Measurements from ENCODE around the gene UPK3B.
"Not testable (repeated sequence)": the region's sequence is repeated elsewhere in the genome, so short reads cannot be mapped to it uniquely, and the experiment has no call there.

The UPK3B gene

GRCh38 chr7:76509931-76510877 is at the start of gene UPK3B:
UPK3B (plus strand) TSS chr7:76510552; CDS start chr7:76510653, 101 bp downstream.
- H3K79me2 ChIP-seq (ENCODE audit: insufficient read depth, low read length), result no peaks in the 10 kb centered on the region
- H3K4me3 ChIP-seq (ENCODE audit: low read depth in 1 of 2, low read length in 2 of 2), result no peak within 1 kb of the TSS
- no peaks in the 10 kb centered on the region for H3K27me3 ChIP-seq (ENCODE audit: insufficient read depth, low read length, poor library complexity)
- no peak for TF ChIP-seq EZH2 (IDR thresholded peaks at IDR 0.05; ENCODE audit: borderline replicate concordance, low read depth, low read length, severe bottlenecking)
- TF ChIP-seq, protein P1, sequence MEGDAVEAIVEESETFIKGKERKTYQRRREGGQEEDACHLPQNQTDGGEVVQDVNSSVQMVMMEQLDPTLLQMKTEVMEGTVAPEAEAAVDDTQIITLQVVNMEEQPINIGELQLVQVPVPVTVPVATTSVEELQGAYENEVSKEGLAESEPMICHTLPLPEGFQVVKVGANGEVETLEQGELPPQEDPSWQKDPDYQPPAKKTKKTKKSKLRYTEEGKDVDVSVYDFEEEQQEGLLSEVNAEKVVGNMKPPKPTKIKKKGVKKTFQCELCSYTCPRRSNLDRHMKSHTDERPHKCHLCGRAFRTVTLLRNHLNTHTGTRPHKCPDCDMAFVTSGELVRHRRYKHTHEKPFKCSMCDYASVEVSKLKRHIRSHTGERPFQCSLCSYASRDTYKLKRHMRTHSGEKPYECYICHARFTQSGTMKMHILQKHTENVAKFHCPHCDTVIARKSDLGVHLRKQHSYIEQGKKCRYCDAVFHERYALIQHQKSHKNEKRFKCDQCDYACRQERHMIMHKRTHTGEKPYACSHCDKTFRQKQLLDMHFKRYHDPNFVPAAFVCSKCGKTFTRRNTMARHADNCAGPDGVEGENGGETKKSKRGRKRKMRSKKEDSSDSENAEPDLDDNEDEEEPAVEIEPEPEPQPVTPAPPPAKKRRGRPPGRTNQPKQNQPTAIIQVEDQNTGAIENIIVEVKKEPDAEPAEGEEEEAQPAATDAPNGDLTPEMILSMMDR (IDR thresholded peaks at IDR 0.05; ENCODE audit: borderline replicate concordance, extremely low read depth, low read length, poor library complexity, severe bottlenecking), result peak; percentile 6
- peaks cover 11% of the 10 kb centered on the region for H3K36me3 ChIP-seq (ENCODE audit: insufficient read depth, low read length)
- H3K4me1 ChIP-seq (ENCODE audit: insufficient read depth, low read length), result no peaks in the 10 kb centered on the region
- H4K20me1 ChIP-seq (ENCODE audit: insufficient read depth, low read length), result no peaks in the 10 kb centered on the region; the same call in none of the 2 replicates
- DNase-seq, result peak; percentile 39
- no peak within 1 kb of the TSS for H2AFZ ChIP-seq (ENCODE audit: low read depth, low read length)
- no peak within 1 kb of the TSS for H3K27ac ChIP-seq (ENCODE audit: low read length)
- H3K4me2 ChIP-seq (ENCODE audit: insufficient read depth, low read length), result no peak within 1 kb of the TSS
- ATAC-seq (ENCODE audit: insufficient read depth, low read depth), result peak; percentile 53; the same call in 2 of the 3 replicates
- no peak within 1 kb of the TSS for H3K9ac ChIP-seq (ENCODE audit: low read depth, low read length)
- no peaks in the 10 kb centered on the region for H3K9me3 ChIP-seq (ENCODE audit: insufficient read depth, low read length, severe bottlenecking)

DNA sequence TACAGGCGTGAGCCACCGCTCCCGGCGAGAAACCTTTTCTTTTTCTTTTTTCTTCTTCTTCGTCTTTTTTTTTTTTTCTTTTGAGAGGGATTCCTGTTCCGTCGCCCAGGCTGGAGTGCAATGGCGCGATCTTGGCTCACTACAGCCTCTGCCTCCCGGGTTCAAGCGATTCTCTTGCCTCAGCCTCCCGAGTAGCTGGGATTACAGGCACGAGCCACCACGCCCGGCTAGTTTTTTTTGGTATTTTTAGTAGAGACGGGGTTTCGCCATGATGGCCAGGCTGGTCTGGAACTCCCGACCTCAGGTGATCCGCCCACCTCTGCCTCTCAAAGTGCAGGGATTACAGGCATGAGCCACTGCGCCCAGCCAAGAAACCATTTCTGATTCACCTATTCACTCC is 49.6 kb upstream of the UPK3B start:
- not testable (repeated sequence) for H3K9me3 ChIP-seq (ENCODE audit: insufficient read depth, low read length, severe bottlenecking); H3K27ac ChIP-seq (ENCODE audit: low read length); H2AFZ ChIP-seq (ENCODE audit: low read depth, low read length); H3K79me2 ChIP-seq (ENCODE audit: insufficient read depth, low read length); H3K4me2 ChIP-seq (ENCODE audit: insufficient read depth, low read length); DNase-seq; H3K9ac ChIP-seq (ENCODE audit: low read depth, low read length); H3K36me3 ChIP-seq (ENCODE audit: insufficient read depth, low read length); H3K27me3 ChIP-seq (ENCODE audit: insufficient read depth, low read length, poor library complexity); H3K4me3 ChIP-seq (ENCODE audit: low read depth in 1 of 2, low read length in 2 of 2); H4K20me1 ChIP-seq (ENCODE audit: insufficient read depth, low read length); H3K4me1 ChIP-seq (ENCODE audit: insufficient read depth, low read length); ATAC-seq (ENCODE audit: insufficient read depth, low read depth)

DNA sequence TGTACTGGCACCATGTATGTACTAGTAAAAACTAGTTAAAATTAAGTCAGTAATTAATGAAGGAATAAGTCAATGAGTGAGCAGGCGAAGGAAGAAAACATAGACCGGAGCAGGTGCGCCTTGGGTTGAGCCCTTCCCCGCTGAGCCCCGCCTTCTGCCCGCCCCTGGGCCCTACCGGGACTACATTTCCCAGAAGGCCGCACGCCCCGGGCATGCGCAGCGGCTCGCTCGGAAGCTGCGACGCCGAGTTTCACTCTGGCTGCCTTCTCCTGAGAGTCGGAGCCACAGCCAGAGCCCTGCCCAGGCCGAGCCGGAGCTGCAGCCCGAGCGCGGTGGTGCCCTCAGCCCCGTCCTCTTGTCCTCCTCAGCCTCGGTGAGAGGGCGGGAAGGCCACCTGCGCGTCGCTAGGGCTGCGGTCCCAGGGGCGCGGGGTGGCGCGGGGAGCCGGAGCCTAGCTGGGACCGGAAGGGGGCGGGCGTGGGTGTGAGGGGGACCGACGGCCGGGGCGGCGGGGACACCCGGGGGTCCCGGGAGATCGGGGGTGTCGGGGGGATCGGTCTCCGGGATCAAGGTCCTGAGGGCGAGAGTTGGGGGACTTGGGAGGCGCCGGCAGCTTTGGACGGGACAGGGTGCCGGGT is 48.8 kb upstream of the UPK3B start, which contains the start of gene DTX2:
TSS of gene DTX2 (plus strand) at position 246 of the 638 bp plus-strand sequence. CDS start 18,801 bp downstream, outside the sequence.
- peak within 1 kb of the TSS; percentile 50 for H3K9ac ChIP-seq (ENCODE audit: low read depth, low read length)
- not testable (repeated sequence) for H3K4me2 ChIP-seq (ENCODE audit: insufficient read depth, low read length)
- ATAC-seq (ENCODE audit: insufficient read depth, low read depth), result peak; percentile 97

GRCh38 chr7:76462271-76462882 is 48.0 kb upstream of the UPK3B start:
- DNase-seq; H3K27ac ChIP-seq (ENCODE audit: low read length); H3K4me2 ChIP-seq (ENCODE audit: insufficient read depth, low read length); H3K4me3 ChIP-seq (ENCODE audit: low read depth in 1 of 2, low read length in 2 of 2); H3K36me3 ChIP-seq (ENCODE audit: insufficient read depth, low read length); H2AFZ ChIP-seq (ENCODE audit: low read depth, low read length); ATAC-seq (ENCODE audit: insufficient read depth, low read depth); H4K20me1 ChIP-seq (ENCODE audit: insufficient read depth, low read length); H3K9ac ChIP-seq (ENCODE audit: low read depth, low read length); H3K27me3 ChIP-seq (ENCODE audit: insufficient read depth, low read length, poor library complexity); H3K79me2 ChIP-seq (ENCODE audit: insufficient read depth, low read length); H3K4me1 ChIP-seq (ENCODE audit: insufficient read depth, low read length); H3K9me3 ChIP-seq (ENCODE audit: insufficient read depth, low read length, severe bottlenecking): not testable (repeated sequence)

More for the DNA sequence above, 48.8 kb upstream of the UPK3B start, which contains the start of gene DTX2:
- not testable (repeated sequence) for H3K4me1 ChIP-seq (ENCODE audit: insufficient read depth, low read length); H3K79me2 ChIP-seq (ENCODE audit: insufficient read depth, low read length); H4K20me1 ChIP-seq (ENCODE audit: insufficient read depth, low read length); H3K9me3 ChIP-seq (ENCODE audit: insufficient read depth, low read length, severe bottlenecking); H3K27me3 ChIP-seq (ENCODE audit: insufficient read depth, low read length, poor library complexity); H3K36me3 ChIP-seq (ENCODE audit: insufficient read depth, low read length)
- Histone ChIP-seq H3K4me3 (ENCODE audit: low read depth in 1 of 2, low read length in 2 of 2) (peak within 1 kb of the TSS; percentile 41 to 58; a peak in 3 of 4 replicates), H2AFZ (ENCODE audit: low read depth, low read length) (peak within 1 kb of the TSS; percentile 64; the same call in 1 of the 2 replicates), H3K27ac (ENCODE audit: low read length) (peak within 1 kb of the TSS; percentile 70)
- peak; percentile 67 for DNase-seq

GRCh38 chr7:76464959-76465358 is 45.4 kb upstream of the UPK3B start:
- not testable (repeated sequence) for H3K9me3 ChIP-seq (ENCODE audit: insufficient read depth, low read length, severe bottlenecking); ATAC-seq (ENCODE audit: insufficient read depth, low read depth); H3K27ac ChIP-seq (ENCODE audit: low read length); H3K4me1 ChIP-seq (ENCODE audit: insufficient read depth, low read length); H2AFZ ChIP-seq (ENCODE audit: low read depth, low read length); H3K36me3 ChIP-seq (ENCODE audit: insufficient read depth, low read length); DNase-seq; H3K9ac ChIP-seq (ENCODE audit: low read depth, low read length); H3K27me3 ChIP-seq (ENCODE audit: insufficient read depth, low read length, poor library complexity); H3K4me3 ChIP-seq (ENCODE audit: low read depth in 1 of 2, low read length in 2 of 2); H3K79me2 ChIP-seq (ENCODE audit: insufficient read depth, low read length); H3K4me2 ChIP-seq (ENCODE audit: insufficient read depth, low read length); H4K20me1 ChIP-seq (ENCODE audit: insufficient read depth, low read length)

DNA sequence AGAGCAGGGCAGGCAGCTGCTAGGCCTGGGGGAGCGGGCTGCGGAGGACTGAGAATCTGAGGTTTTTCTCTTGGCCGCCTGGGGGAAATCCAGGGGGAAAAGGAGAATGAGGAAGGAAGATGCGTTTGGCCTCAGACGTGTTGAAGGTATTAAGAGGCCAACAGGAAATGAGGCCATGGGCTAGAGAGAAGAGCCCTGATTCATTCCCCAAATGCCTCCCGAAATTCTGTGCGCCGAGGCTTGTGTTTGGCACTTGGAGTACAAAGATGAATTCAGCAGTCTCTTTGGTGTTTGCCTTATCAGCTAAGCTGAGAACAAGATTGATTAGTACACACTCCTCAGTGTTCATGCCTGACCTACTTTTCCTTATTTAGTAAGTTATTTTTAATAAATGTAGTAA is 44.4 kb upstream of the UPK3B start:
- H4K20me1 ChIP-seq (ENCODE audit: insufficient read depth, low read length); ATAC-seq (ENCODE audit: insufficient read depth, low read depth); H3K36me3 ChIP-seq (ENCODE audit: insufficient read depth, low read length); H3K9me3 ChIP-seq (ENCODE audit: insufficient read depth, low read length, severe bottlenecking); H3K9ac ChIP-seq (ENCODE audit: low read depth, low read length); H2AFZ ChIP-seq (ENCODE audit: low read depth, low read length); H3K4me2 ChIP-seq (ENCODE audit: insufficient read depth, low read length); H3K79me2 ChIP-seq (ENCODE audit: insufficient read depth, low read length); H3K27ac ChIP-seq (ENCODE audit: low read length); H3K4me1 ChIP-seq (ENCODE audit: insufficient read depth, low read length); H3K27me3 ChIP-seq (ENCODE audit: insufficient read depth, low read length, poor library complexity); H3K4me3 ChIP-seq (ENCODE audit: low read depth in 1 of 2, low read length in 2 of 2); DNase-seq: not testable (repeated sequence)

Measured in DND-41 (cell line).